Measurements from ENCODE around the gene NKG7. TPM values are rescaled to one million over a fixed set of nuclear protein-coding genes. Genes with fewer than 3 reads are reported as not detected.

The NKG7 gene
- total and polyA plus RNA-seq, 2 of the 13 experiments (the other 11 are each of a cell fraction or from before 2014, with no cell fraction given): 0.40 TPM; not detected in 1

- TF ChIP-seq HCFC1 (IDR thresholded peaks at IDR 0.05; ENCODE audit: low read depth, low read length) (0 out of 2 replicates have a peak, but pooled peaks have one; percentile 20), MEIS2 (CRISPR knock-in tag; IDR thresholded peaks at IDR 0.05) (0 out of 2 replicates have a peak, but pooled peaks have one; percentile 14), MLLT10 (CRISPR knock-in tag; IDR thresholded peaks at IDR 0.05) (no peak), NBN (conservative IDR thresholded peaks at IDR 0.05) (no peak), AHR (CRISPR knock-in tag; IDR thresholded peaks at IDR 0.05) (0 out of 2 replicates have a peak, but pooled peaks have one; percentile 49), FOSL2 (CRISPR knock-in tag; IDR thresholded peaks at IDR 0.05) (peak; percentile 88), ZNF75D (CRISPR knock-in tag; IDR thresholded peaks at IDR 0.05; ENCODE audit: borderline replicate concordance) (no peak), DR1 (CRISPR knock-in tag; IDR thresholded peaks at IDR 0.05) (peak; percentile 75), MLX (CRISPR knock-in tag; IDR thresholded peaks at IDR 0.05) (peak; percentile 83; the same call in 1 of the 2 replicates), ZBTB7B (CRISPR knock-in tag; IDR thresholded peaks at IDR 0.05) (0 out of 2 replicates have a peak, but pooled peaks have one; percentile 65), ZNF543 (CRISPR knock-in tag; IDR thresholded peaks at IDR 0.05) (peak; percentile 56), EP300 (IDR thresholded peaks at IDR 0.05; ENCODE audit: low read depth in 2 of 2, low read length in 2 of 2) (peak in 1 of 2 experiments; percentile 74; a peak in 2 of 4 replicates), EP300 (CRISPR knock-in tag; IDR thresholded peaks at IDR 0.05; ENCODE audit: borderline replicate concordance) (peak; percentile 81), FOXA1 (IDR thresholded peaks at IDR 0.05) (no peak), FOXA1 (CRISPR knock-in tag; IDR thresholded peaks at IDR 0.05) (peak; percentile 78), ZNF792 (CRISPR knock-in tag; IDR thresholded peaks at IDR 0.05) (peak; percentile 83), ZKSCAN8 (CRISPR knock-in tag; IDR thresholded peaks at IDR 0.05; ENCODE audit: borderline replicate concordance) (peak; percentile 59; the same call in 1 of the 2 replicates), ZNF460 (CRISPR knock-in tag; IDR thresholded peaks at IDR 0.05; ENCODE audit: borderline replicate concordance) (no peak), ELF3 (CRISPR knock-in tag; IDR thresholded peaks at IDR 0.05) (peak; percentile 50), CC2D1A (CRISPR knock-in tag; IDR thresholded peaks at IDR 0.05) (no peak), XRCC5 (optimal IDR thresholded peaks at IDR 0.05; ENCODE audit: low read length) (no peak), ZNF407 (CRISPR knock-in tag; IDR thresholded peaks at IDR 0.05; ENCODE audit: not compliant biosample characterization) (no peak), ZSCAN31 (CRISPR knock-in tag; IDR thresholded peaks at IDR 0.05; ENCODE audit: low read depth) (peak; percentile 39; the same call in 1 of the 2 replicates), SOX5 (CRISPR knock-in tag; IDR thresholded peaks at IDR 0.05; ENCODE audit: borderline replicate concordance) (peak; percentile 80)
Observed at GRCh38 chr19:51365211-51365964, 7.1 kb downstream of the NKG7 start (continued).

Data from HepG2 (cell line).